Astrocyte (in vitro differentiated cells and primary cell): Measurements from ENCODE around the gene MRPS2. TPM values are rescaled to one million over a fixed set of nuclear protein-coding genes. Genes with fewer than 3 reads are reported as not detected.

ENCODE experiments used
- DNase-seq: peaks from one replicate; pipeline ENCODE4 v3.0.0-alpha.2; 2010; ENCODE audit warnings: low read depth
- FAIRE-seq: peaks from 2 replicates; lab custom pipeline; 2011; peaks lifted over from hg19 to GRCh38; lab: Jason Lieb, UNC
- H2AFZ ChIP-seq: 2 replicates; pipeline ENCODE4 v1.6.0; 2012; ENCODE audit warnings: low read depth, low read length, inconsistent platforms
- H3K27ac ChIP-seq: 2 replicates; pipeline ENCODE4 v1.5.1; 2011; ENCODE audit warnings: low read depth, low read length, inconsistent platforms
- H3K27me3 ChIP-seq: 2 replicates; pipeline ENCODE4 v1.6.0; 2011; ENCODE audit warnings: low read length, inconsistent platforms; ENCODE audit not compliant: insufficient read depth
- H3K36me3 ChIP-seq: 2 replicates; pipeline ENCODE4 v1.5.1; 2011; ENCODE audit warnings: low read length, inconsistent platforms; ENCODE audit not compliant: insufficient read depth
- H3K4me1 ChIP-seq: 2 replicates; pipeline ENCODE4 v1.5.1; 2011; ENCODE audit warnings: low read length, inconsistent platforms; ENCODE audit not compliant: insufficient read depth
- H3K4me2 ChIP-seq: 2 replicates; pipeline ENCODE4 v1.6.0; 2012; ENCODE audit warnings: low read length, inconsistent platforms
- H3K4me3 ChIP-seq: 2 replicates; pipeline ENCODE4 v1.5.1; 2011; ENCODE audit warnings: low read depth, mild to moderate bottlenecking, low read length, inconsistent platforms; ENCODE audit not compliant: insufficient read depth
- H3K79me2 ChIP-seq: 2 replicates; pipeline ENCODE4 v1.6.0; 2012; ENCODE audit warnings: mild to moderate bottlenecking, low read length, inconsistent platforms; ENCODE audit not compliant: insufficient read depth
- H3K9ac ChIP-seq: 2 replicates; pipeline ENCODE4 v1.6.0; 2012; ENCODE audit warnings: mild to moderate bottlenecking, low read length, inconsistent platforms
- H3K9me3 ChIP-seq: 2 replicates; pipeline ENCODE4 v1.5.1; 2012; ENCODE audit warnings: low read depth, mild to moderate bottlenecking, low read length, inconsistent platforms; ENCODE audit not compliant: insufficient read depth
- H4K20me1 ChIP-seq: 2 replicates; pipeline ENCODE4 v1.6.0; 2012; ENCODE audit warnings: low read length, inconsistent platforms; ENCODE audit not compliant: insufficient read depth
- H3K27ac Mint-ChIP-seq: one replicate; pipeline ENCODE4 v1.8.0; 2021; ENCODE audit warnings: mild to moderate bottlenecking, mixed read lengths; ENCODE audit not compliant: unreplicated experiment
- H3K27me3 Mint-ChIP-seq: one replicate; pipeline ENCODE4 v1.8.0; 2021; ENCODE audit warnings: low read depth, mixed read lengths; ENCODE audit not compliant: unreplicated experiment
- H3K36me3 Mint-ChIP-seq: one replicate; pipeline ENCODE4 v1.8.0; 2021; ENCODE audit warnings: low read depth, mixed read lengths; ENCODE audit not compliant: unreplicated experiment
- H3K4me1 Mint-ChIP-seq: one replicate; pipeline ENCODE4 v1.8.0; 2021; ENCODE audit warnings: low read depth, mixed read lengths; ENCODE audit not compliant: unreplicated experiment
- H3K4me3 Mint-ChIP-seq: one replicate; pipeline ENCODE4 v1.8.0; 2021; ENCODE audit warnings: mild to moderate bottlenecking, moderate library complexity, mixed read lengths; ENCODE audit not compliant: unreplicated experiment
- H3K9me3 Mint-ChIP-seq: one replicate; pipeline ENCODE4 v1.8.0; 2021; ENCODE audit warnings: mild to moderate bottlenecking, mixed read lengths; ENCODE audit not compliant: unreplicated experiment
- EZH2 ChIP-seq: IDR thresholded peaks from 2 replicates; pipeline ENCODE4 v1.6.1; 2012; ENCODE audit warnings: mild to moderate bottlenecking, low read length, inconsistent platforms; ENCODE audit not compliant: insufficient read depth
- total RNA-seq: library from RNA; stranded (reverse); gene quantifications from 2 replicates; pipeline ENCODE4 v1.2.1, GENCODE V29; 2021
- TF ChIP-seq, protein P1 (sequence below): IDR thresholded peaks from 2 replicates; pipeline ENCODE4 v1.5.1; 2011; ENCODE audit warnings: low read depth, mild to moderate bottlenecking, inconsistent platforms, low read length, moderate library complexity; ENCODE audit not compliant: insufficient read depth

MRPS2 gene
- total RNA-seq, 1 donor from 2014 or later = 38.6 TPM

DNA sequence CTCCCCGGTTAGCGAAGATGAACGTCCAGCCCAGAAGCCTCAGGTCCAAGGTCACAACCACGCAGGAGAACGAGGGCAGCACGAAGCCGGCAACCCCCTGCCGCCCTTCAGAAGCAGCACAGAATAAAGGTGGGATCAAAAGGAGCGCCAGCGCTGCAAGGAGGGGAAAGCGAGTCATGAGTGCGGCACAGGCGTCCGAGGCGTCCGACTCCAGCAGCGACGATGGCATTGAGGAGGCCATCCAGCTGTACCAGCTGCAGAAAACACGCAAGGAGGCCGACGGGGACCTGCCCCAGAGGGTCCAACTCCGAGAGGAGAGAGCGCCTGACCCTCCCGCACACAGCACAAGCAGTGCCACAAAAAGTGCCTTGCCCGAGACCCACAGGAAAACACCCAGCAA lies 15.1 kb upstream of the MRPS2 start:
- Histone ChIP-seq H3K9ac (no peak overlapping the region), H3K4me2 (no peak overlapping the region), H3K27me3 (no peaks in the 10 kb centered on the region), H4K20me1 (peaks cover 6% of the 10 kb centered on the region), H3K4me3 (no peak overlapping the region), H3K27ac (no peak overlapping the region), H3K79me2 (no peaks in the 10 kb centered on the region), H3K4me1 (no peaks in the 10 kb centered on the region), H2AFZ (no peak overlapping the region), H3K36me3 (no peaks in the 10 kb centered on the region), H3K9me3 (no peaks in the 10 kb centered on the region)
- no peak for FAIRE-seq
- H3K27me3 Mint-ChIP-seq = no peaks in the 10 kb centered on the region
- no peaks in the 10 kb centered on the region for H3K9me3 Mint-ChIP-seq
- TF ChIP-seq EZH2 = no peak
- TF ChIP-seq, protein P1, sequence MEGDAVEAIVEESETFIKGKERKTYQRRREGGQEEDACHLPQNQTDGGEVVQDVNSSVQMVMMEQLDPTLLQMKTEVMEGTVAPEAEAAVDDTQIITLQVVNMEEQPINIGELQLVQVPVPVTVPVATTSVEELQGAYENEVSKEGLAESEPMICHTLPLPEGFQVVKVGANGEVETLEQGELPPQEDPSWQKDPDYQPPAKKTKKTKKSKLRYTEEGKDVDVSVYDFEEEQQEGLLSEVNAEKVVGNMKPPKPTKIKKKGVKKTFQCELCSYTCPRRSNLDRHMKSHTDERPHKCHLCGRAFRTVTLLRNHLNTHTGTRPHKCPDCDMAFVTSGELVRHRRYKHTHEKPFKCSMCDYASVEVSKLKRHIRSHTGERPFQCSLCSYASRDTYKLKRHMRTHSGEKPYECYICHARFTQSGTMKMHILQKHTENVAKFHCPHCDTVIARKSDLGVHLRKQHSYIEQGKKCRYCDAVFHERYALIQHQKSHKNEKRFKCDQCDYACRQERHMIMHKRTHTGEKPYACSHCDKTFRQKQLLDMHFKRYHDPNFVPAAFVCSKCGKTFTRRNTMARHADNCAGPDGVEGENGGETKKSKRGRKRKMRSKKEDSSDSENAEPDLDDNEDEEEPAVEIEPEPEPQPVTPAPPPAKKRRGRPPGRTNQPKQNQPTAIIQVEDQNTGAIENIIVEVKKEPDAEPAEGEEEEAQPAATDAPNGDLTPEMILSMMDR = no peak
- H3K4me3 Mint-ChIP-seq = no peak overlapping the region
- peak overlapping the region; percentile 38 for H3K27ac Mint-ChIP-seq
- peaks cover 13% of the 10 kb centered on the region for H3K36me3 Mint-ChIP-seq
- DNase-seq = no peak
- H3K4me1 Mint-ChIP-seq = peaks cover 1% of the 10 kb centered on the region

DNA sequence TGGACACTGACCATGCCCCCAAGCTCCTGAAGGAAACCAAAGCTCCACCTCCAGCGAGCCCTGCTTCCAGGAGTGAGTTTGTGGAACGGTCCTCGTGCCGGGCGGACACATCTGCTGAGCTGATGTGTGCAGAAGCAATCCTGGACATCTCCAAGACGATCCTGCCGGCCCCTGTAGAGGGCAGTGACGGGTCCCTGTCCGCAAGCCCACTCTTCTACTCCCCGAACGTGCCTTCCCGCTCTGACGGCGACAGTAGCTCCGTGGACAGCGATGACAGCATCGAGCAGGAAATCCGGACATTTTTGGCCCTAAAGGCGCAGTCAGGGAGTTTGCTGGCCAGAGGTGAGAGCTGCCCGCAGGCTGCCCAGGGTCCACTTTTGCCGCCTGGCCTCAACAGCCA lies 14.7 kb upstream of the MRPS2 start:
- Mint-ChIP-seq H3K9me3 (no peaks in the 10 kb centered on the region), H3K27ac (no peak overlapping the region), H3K4me3 (no peak overlapping the region), H3K36me3 (peaks cover 13% of the 10 kb centered on the region), H3K4me1 (peaks cover 2% of the 10 kb centered on the region), H3K27me3 (no peaks in the 10 kb centered on the region)
- no peaks in the 10 kb centered on the region for H3K9me3 ChIP-seq
- FAIRE-seq (no peak), DNase-seq (no peak)
- no peak for TF ChIP-seq EZH2
- TF ChIP-seq, protein P1 = no peak
- H3K4me2 ChIP-seq = no peak overlapping the region
- H3K27me3 ChIP-seq = no peaks in the 10 kb centered on the region
- H3K4me3 ChIP-seq = no peak overlapping the region
- peaks cover 6% of the 10 kb centered on the region for H4K20me1 ChIP-seq
- no peaks in the 10 kb centered on the region for H3K4me1 ChIP-seq
- no peaks in the 10 kb centered on the region for H3K79me2 ChIP-seq
- no peak overlapping the region for H2AFZ ChIP-seq
- H3K36me3 ChIP-seq = no peaks in the 10 kb centered on the region
- no peak overlapping the region for H3K9ac ChIP-seq
- H3K27ac ChIP-seq = no peak overlapping the region

DNA sequence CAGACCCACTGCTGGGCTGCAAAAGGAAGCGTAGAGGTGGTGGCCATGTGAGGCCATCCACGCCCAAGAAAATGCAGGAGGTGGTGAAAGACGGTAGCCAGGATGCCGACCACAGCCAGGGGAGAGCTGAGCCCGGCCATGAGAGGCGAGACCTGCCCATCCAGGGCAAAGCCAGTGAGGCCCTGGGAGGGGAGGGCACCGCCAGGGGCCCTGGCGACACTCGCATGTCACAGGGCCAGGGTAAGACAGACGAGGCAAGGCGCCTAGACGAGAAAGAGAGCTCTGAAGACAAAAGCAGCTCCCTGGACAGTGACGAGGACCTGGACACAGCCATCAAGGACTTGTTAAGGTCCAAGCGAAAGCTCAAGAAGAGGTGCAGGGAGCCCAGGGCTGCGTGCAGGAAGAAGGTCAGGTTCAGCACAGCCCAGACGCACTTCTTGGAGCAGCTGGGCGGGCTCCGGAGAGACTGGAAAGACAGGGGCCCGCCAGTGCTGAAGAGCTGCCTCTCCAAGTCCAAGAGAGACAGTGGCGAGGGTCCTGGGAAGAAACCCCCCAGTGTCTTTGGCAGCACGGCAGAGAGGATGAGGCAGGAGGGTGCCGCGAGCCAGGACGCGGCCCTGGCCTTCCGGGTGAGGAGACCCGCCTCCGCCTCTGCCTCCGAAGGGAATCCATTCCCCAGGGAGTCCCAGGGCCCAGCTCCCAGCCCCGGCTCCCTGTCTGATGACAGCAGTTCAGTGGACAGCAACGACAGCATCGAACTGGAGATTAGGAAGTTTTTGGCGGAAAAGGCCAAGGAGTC lies 14.0 kb upstream of the MRPS2 start:
- no peak overlapping the region for H3K4me2 ChIP-seq
- no peak overlapping the region for H2AFZ ChIP-seq
- no peak overlapping the region for H3K4me3 ChIP-seq
- FAIRE-seq = no peak
- H3K9ac ChIP-seq = no peak overlapping the region
- H3K27ac ChIP-seq = no peak overlapping the region
- H3K4me1 ChIP-seq = no peaks in the 10 kb centered on the region
- peaks cover 6% of the 10 kb centered on the region for H4K20me1 ChIP-seq
- H3K27me3 ChIP-seq = no peaks in the 10 kb centered on the region
- Mint-ChIP-seq H3K27me3 (no peaks in the 10 kb centered on the region), H3K36me3 (peaks cover 13% of the 10 kb centered on the region), H3K27ac (no peak overlapping the region), H3K4me1 (peaks cover 2% of the 10 kb centered on the region), H3K9me3 (no peaks in the 10 kb centered on the region), H3K4me3 (no peak overlapping the region)
- H3K36me3 ChIP-seq = no peaks in the 10 kb centered on the region
- no peaks in the 10 kb centered on the region for H3K79me2 ChIP-seq
- H3K9me3 ChIP-seq = no peaks in the 10 kb centered on the region
- TF ChIP-seq EZH2 = no peak
- TF ChIP-seq, protein P1 = no peak
- DNase-seq = no peak
